MM.1S (cell line): Measurements from ENCODE around the gene CDC42BPA.

Source experiments
- CTCF ChIP-seq: fragments of 300-600 bp; sonication (generic); IDR thresholded peaks from 2 replicates; pipeline ENCODE4 v1.5.1; 2016; ENCODE audit warnings: antibody characterized with exemption, low read length, mixed read lengths
- EZH2phosphoT487 ChIP-seq: fragments of 300-600 bp; sonication (generic); IDR thresholded peaks from 2 replicates; pipeline ENCODE4 v1.6.1; 2018; ENCODE audit warnings: antibody characterized with exemption, low read length

GRCh38 chr1:226940029-226940805, 378.1 kb downstream of the CDC42BPA start, which contains the start of gene COQ8A:
- TF ChIP-seq EZH2phosphoT487 = no peak
- TF ChIP-seq CTCF = no peak
